Stimulated activated CD4-positive, alpha-beta T cell treated with anti-CD3 and anti-CD28 coated beads, Interleukin-15, amount 100 ng/mL, for 24 hours (primary cell): Measurements from ENCODE around the gene CPA5.

ENCODE experiments used
- DNase-seq: peaks from one replicate; pipeline ENCODE4 v3.0.0-alpha.2; 2020

Gene CPA5

DNA sequence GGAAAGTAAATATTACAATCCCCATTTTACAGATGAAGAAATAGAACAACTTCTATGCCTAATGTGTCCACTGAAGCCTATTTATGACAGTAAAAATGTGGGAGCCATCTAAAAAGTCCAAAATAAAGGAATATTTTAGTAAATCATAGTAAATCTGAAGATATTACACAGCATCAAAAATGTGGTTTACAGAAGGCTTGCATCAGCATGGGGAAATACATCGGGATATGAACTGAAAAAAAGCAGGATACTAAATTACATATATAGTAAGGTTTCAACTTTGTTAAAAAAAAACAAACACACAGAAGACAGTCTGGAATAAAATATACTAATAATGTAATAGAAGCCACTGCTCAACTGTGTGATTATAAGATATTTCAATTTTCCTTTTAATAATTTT, 56.5 kb downstream of the CPA5 start:
- no peak for DNase-seq

- DNase-seq, result no peak
Observed at GRCh38 chr7:130401578-130401977, 57.0 kb downstream of the CPA5 start.

DNA sequence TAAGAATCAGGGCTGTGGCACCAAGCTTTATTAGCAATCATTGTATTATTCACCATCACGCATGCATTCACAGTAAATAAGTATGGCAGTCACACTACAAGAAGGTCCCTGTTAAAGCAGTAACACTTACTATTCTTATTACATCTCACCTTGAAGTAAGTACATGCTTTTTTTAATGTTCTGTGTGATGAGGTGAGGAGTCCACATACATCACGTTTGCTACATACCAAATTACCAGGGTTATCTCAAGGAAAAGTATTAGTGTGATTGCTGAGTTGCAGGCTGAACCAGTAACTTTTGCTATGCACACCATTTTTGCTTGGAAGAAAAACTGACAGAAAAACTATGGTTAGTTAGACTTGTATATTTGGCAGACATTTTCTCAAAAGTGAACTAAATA, 60.4 kb downstream of the CPA5 start:
- no peak for DNase-seq

- DNase-seq, result no peak
Observed at GRCh38 chr7:130409067-130409711, 64.6 kb downstream of the CPA5 start.

GRCh38 chr7:130409712-130410072, 65.1 kb downstream of the CPA5 start:
- no peak for DNase-seq

DNA sequence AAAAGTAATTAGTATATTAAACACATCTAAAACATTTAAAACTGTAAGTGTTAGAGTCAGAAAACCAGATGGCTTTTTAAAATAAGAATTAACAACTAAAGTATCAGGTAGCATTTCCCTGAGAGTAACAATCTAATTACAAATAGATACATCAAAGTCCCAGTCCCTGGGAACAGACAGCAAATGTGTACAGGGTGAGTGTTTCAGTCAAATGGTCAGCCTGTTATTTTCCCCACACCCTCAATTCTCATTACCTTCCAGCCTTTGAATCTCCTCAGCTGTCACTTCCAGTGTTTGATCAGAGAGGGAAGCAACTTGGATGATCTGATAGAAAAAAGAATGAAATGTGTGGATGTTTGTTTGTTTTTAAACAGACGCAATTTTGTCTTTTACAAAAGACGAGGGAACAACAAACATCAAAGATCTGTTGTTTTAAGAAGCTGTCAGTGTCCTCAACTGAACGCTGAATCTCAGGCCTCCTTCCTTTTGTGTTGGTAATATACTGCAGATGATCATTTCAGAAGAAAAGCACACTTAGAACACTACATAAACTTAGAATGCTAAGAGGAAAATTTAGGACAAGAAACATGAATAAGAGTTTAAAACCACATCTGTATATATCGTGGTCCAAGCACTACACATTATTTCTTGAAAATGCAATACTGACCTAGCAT, 66.4 kb downstream of the CPA5 start:
- no peak for DNase-seq

DNA sequence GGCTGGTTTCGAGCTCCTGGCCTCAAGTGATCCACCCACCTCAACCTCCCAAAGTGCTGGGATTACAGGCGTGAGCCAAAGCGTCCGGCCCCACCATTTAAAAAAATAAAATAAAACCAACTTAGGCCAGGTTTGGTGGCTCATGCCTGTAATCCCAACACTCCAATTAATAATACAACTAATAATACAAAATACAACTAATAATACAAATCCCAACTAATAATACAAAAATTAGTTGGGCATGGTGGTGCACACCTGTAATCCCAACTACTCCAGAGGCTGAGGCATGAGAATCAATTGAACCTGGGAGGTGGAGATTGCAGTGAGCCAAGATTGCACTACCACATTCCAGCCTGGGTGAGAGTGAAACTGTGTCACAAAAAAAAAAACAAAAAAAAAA, 68.6 kb downstream of the CPA5 start:
- DNase-seq, result no peak

DNA sequence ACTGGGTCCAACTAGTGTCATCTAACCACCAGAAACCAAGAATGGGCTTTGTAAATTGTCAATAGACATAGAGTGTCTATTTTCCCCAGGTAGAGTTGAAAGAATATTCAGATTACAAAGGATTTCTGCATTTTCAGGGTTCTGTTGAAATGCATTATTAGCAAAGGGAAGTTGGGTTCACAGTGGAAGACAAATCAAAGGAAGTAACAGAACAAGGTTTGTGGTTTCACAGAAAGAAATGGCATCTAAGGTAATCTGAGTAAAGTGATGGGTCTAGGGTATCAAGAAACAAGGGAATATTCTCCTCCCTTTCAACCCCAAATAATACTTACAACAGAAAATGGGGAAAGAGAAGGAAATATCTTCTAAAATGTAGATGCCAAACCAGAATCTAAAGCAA, 70.4 kb downstream of the CPA5 start:
- DNase-seq, result no peak

DNA sequence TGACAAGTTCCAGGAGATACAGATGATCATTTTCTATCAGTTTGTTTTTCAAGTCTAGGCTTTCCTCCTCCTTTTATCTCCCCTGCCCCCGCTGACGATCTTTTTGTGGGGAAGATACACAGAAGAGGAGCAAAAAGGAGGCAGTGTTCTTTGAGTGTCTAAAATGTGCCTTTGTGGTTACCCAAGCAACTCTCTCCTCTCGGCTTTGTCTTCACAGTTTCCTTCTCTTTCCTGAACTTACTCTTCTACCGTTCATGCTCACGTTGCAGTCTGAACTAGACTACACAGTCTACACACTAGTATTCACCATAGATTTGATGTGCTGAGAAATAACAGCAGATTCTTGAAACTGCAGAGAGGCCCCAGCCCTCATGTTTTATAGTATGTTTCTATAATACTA, 72.6 kb downstream of the CPA5 start:
- peak; percentile 21 for DNase-seq

- no peak for DNase-seq
Observed at GRCh38 chr7:130418306-130418705, 73.7 kb downstream of the CPA5 start.
